H1 (cell line): ENCODE data around the gene MRI1. TPM values are rescaled to one million over a fixed set of nuclear protein-coding genes. Genes with fewer than 3 reads are reported as not detected.

Source experiments
- CREB1 ChIP-seq: IDR thresholded peaks from 2 replicates; pipeline ENCODE4 v1.6.1; 2012; ENCODE audit warnings: inconsistent platforms
- FOSL1 ChIP-seq: IDR thresholded peaks from 2 replicates; pipeline ENCODE4 v1.6.1; 2011; ENCODE audit warnings: mild to moderate bottlenecking, low read depth, low read length, moderate library complexity; ENCODE audit not compliant: insufficient read depth
- KDM4A ChIP-seq: IDR thresholded peaks from one replicate; pipeline ENCODE4 v1.7.1; 2012; ENCODE audit warnings: low read depth, mild to moderate bottlenecking, moderate library complexity, low read length, inconsistent platforms; ENCODE audit not compliant: severe bottlenecking
- SIN3A ChIP-seq, 2 experiments: IDR thresholded peaks in 1 of 2; conservative IDR thresholded peaks in 1 of 2; 2 replicates each; pipeline ENCODE4 v1.6.1; 2011 to 2012; ENCODE audit warnings: low read length in 2 of 2, improper control_type of control experiment in 1 of 2, low read depth in 1 of 2, mild to moderate bottlenecking in 1 of 2
- SUZ12 ChIP-seq: fragments of 200-600 bp; sonication (generic); IDR thresholded peaks from 2 replicates; pipeline ENCODE4 v1.6.1; 2012; ENCODE audit warnings: mild to moderate bottlenecking, inconsistent platforms, low read length, moderate library complexity, mixed read lengths
- TCF12 ChIP-seq: IDR thresholded peaks from 2 replicates; pipeline ENCODE4 v1.6.1; 2011; ENCODE audit warnings: low read depth, mild to moderate bottlenecking, low read length
- polyA plus RNA-seq, 7 experiments: library from polyadenylated mRNA; depleted of rRNA in 3 of 7; stranded (reverse) in 5 of 7; unstranded in 2 of 7; fragments of >200 nt in 5 of 7; fragments of 200-250 nt in 2 of 7; gene quantifications; 1 replicate in 5 of 7; 2 replicates in 1 of 7; 4 replicates in 1 of 7; pipeline versions ENCODE4 v1.2.1 to v1.2.3, GENCODE V29; 2011 to 2013; ENCODE audit warnings: missing spikeins in 2 of 7, mixed read lengths in 2 of 7
- total RNA-seq: library from RNA; stranded (reverse); fragmentation: NEBNext Ultra II Directional; extraction: Animal tissue kit (Norgen Biotek cat#: 25700); gene quantifications from 2 replicates; pipeline ENCODE4 v1.2.1, GENCODE V29; 2021
- TF ChIP-seq, protein P1 (sequence below), 3 experiments: IDR thresholded peaks; 1 replicate in 2 of 3; 2 replicates in 1 of 3; pipeline versions ENCODE4 v1.5.1 to v1.6.1; 2011; ENCODE audit warnings: low read length in 3 of 3, mild to moderate bottlenecking in 3 of 3, inconsistent platforms in 2 of 3, low read depth in 1 of 3, moderate library complexity in 1 of 3; ENCODE audit not compliant: insufficient read depth in 1 of 3; ENCODE audit errors: control extremely low read depth in 1 of 3
- TF ChIP-seq, protein P2 (sequence below): IDR thresholded peaks from 2 replicates; pipeline ENCODE4 v1.6.1; 2012; ENCODE audit warnings: inconsistent platforms
- TF ChIP-seq, protein P3 (sequence below): IDR thresholded peaks from 2 replicates; pipeline ENCODE4 v1.6.1; 2011; ENCODE audit warnings: low read length, improper control_type of control experiment

The MRI1 gene
- total and polyA plus RNA-seq, 2 of the 8 experiments (the other 6 are each of a cell fraction or from before 2014, with no cell fraction given): 24.5 to 29.5 TPM

DNA sequence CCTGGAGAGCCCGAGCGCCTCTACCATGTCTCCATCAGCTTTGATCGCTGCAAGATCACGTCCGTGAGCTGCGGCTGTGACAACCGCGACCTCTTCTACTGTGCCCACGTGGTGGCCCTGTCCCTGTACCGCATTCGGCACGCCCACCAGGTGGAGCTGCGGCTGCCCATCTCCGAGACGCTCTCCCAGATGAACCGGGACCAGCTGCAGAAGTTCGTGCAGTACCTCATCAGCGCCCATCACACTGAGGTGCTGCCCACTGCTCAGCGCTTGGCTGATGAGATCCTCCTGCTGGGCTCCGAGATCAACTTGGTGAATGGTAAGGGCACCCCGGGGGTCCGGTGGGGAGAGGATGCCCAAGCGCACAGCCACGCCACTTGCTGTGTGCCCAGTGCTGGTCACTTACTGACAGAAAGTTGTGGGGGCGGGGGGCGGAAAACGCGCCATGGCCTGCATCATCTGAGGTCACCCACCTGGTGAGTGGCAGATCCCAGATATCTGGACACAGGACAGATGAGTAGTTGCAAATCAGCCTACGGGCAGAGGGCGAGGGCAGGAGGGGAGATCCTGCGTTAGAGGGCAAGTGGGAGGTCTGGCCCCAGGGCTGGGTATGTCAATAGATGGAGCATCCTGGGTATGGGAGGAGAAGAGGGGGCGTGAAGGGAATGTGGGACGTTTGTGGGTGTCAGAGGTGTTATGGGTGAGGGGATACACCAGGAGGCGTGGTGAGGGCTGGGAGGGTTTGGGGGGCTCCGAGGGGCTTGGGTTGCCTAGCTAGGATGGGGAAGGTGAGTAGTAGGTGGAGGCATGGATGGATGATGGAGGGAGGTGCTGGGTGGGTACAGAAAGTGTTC lies 40.7 kb downstream of the MRI1 start (continued):
- 0 out of 2 replicates have a peak, but pooled peaks have one; percentile 10 for TF ChIP-seq TCF12
- TF ChIP-seq, protein P1, sequence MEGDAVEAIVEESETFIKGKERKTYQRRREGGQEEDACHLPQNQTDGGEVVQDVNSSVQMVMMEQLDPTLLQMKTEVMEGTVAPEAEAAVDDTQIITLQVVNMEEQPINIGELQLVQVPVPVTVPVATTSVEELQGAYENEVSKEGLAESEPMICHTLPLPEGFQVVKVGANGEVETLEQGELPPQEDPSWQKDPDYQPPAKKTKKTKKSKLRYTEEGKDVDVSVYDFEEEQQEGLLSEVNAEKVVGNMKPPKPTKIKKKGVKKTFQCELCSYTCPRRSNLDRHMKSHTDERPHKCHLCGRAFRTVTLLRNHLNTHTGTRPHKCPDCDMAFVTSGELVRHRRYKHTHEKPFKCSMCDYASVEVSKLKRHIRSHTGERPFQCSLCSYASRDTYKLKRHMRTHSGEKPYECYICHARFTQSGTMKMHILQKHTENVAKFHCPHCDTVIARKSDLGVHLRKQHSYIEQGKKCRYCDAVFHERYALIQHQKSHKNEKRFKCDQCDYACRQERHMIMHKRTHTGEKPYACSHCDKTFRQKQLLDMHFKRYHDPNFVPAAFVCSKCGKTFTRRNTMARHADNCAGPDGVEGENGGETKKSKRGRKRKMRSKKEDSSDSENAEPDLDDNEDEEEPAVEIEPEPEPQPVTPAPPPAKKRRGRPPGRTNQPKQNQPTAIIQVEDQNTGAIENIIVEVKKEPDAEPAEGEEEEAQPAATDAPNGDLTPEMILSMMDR (IDR thresholded peaks at IDR 0.05; ENCODE audit: control extremely low read depth in 1 of 3, insufficient read depth in 1 of 3, low read depth in 1 of 3, low read length in 3 of 3): peak; percentile 81 to 92 (median 87)
- TF ChIP-seq, protein P2, sequence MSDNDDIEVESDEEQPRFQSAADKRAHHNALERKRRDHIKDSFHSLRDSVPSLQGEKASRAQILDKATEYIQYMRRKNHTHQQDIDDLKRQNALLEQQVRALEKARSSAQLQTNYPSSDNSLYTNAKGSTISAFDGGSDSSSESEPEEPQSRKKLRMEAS: peak; percentile 96
- TF ChIP-seq FOSL1: no peak
- TF ChIP-seq KDM4A: no peak
- TF ChIP-seq SUZ12: no peak
- peak; percentile 23; the same call in 1 of the 2 replicates for TF ChIP-seq CREB1
- peak in 1 of 2 experiments; percentile 93; a peak in 2 of 4 replicates for TF ChIP-seq SIN3A (conservative IDR thresholded peaks at IDR 0.05 in 1 of 2, IDR thresholded peaks at IDR 0.05 in 1 of 2; ENCODE audit: low read depth in 1 of 2, low read length in 2 of 2)
- TF ChIP-seq, protein P3, sequence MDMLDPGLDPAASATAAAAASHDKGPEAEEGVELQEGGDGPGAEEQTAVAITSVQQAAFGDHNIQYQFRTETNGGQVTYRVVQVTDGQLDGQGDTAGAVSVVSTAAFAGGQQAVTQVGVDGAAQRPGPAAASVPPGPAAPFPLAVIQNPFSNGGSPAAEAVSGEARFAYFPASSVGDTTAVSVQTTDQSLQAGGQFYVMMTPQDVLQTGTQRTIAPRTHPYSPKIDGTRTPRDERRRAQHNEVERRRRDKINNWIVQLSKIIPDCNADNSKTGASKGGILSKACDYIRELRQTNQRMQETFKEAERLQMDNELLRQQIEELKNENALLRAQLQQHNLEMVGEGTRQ: peak; percentile 71
